Testis (tissue), 3 donors: Measurements from ENCODE around the gene KCNK4. TPM values are rescaled to one million over a fixed set of nuclear protein-coding genes. Genes with fewer than 3 reads are reported as not detected.
"Not testable (repeated sequence)": the region's sequence is repeated elsewhere in the genome, so short reads cannot be mapped to it uniquely, and the experiment has no call there.

Experiments used
- DNase-seq: peaks from one replicate; pipeline ENCODE4 v3.0.0-alpha.2; 2019
- H3K27ac ChIP-seq, 2 donors: fragments of 200-600 bp; sonication (generic); one replicate each; pipeline ENCODE4 v1.5.1; 2019
- H3K27me3 ChIP-seq: fragments of 200-600 bp; sonication (generic); one replicate; pipeline ENCODE4 v1.5.1; 2019
- H3K36me3 ChIP-seq: fragments of 200-600 bp; sonication (generic); one replicate; pipeline ENCODE4 v1.5.1; 2017; ENCODE audit warnings: low read depth; ENCODE audit errors: missing control alignments
- H3K4me1 ChIP-seq: fragments of 200-600 bp; sonication (generic); one replicate; pipeline ENCODE4 v1.5.1; 2019
- H3K4me3 ChIP-seq, 2 donors: fragments of 200-600 bp; sonication (generic); one replicate each; pipeline ENCODE4 v1.5.1; 2017 to 2019
- H3K9me3 ChIP-seq: fragments of 200-600 bp; sonication (generic); one replicate; pipeline ENCODE4 v1.5.1; 2017
- CTCF ChIP-seq, 3 experiments: fragments of 450-650 bp in 2 of 3; fragments of 200-600 bp in 1 of 3; sonication (generic) in 1 of 3; IDR thresholded peaks; one replicate each; pipeline ENCODE4 v1.5.1; 2016 to 2019; ENCODE audit warnings: antibody characterized with exemption in 3 of 3, mild to moderate bottlenecking in 2 of 3, moderate library complexity in 1 of 3
- POLR2A ChIP-seq: fragments of 450-650 bp; IDR thresholded peaks from one replicate; pipeline ENCODE4 v1.6.1; 2017; ENCODE audit warnings: antibody characterized with exemption, mild to moderate bottlenecking, moderate library complexity
- WGBS, 2 donors: methylation state at CpG; one replicate each; pipeline ENCODE4 v1.1.5; 2018; 5-methylcytosine and 5-hydroxymethylcytosine counted together
- intact Hi-C: fragments of 100-400 bp; cut with DNase I; formaldehyde crosslinking; loops from one replicate; pipeline ENCODE4 v1.15.1; 2023; ENCODE audit warnings: low total_unique reads
- polyA plus RNA-seq: library from polyadenylated mRNA; stranded (reverse); fragments of 350-450 nt; fragmentation: Illumina TruSeq; extraction: RNeasy Lipid Tissue Mini Kit (QIAGEN cat#74804); gene quantifications from one replicate; pipeline ENCODE4 v1.2.3, GENCODE V29; 2014; ENCODE audit warnings: low read depth, low replicate concordance; ENCODE audit not compliant: insufficient read depth
- total RNA-seq, 2 donors: library from RNA; depleted of rRNA; stranded (reverse); fragments of >200 nt; gene quantifications; one replicate each; pipeline ENCODE4 v1.2.3, GENCODE V29; 2016

Gene KCNK4
- total and polyA plus RNA-seq, 3 donors from 2014 or later = 0.24 TPM; not detected in 2

- peak; percentile 100 for DNase-seq
- peak within 1 kb of the TSS; percentile 73 to 74 for H3K4me3 ChIP-seq
- H3K9me3 ChIP-seq = no peaks in the 10 kb centered on the region
- peaks cover 20% of the 10 kb centered on the region for H3K4me1 ChIP-seq
- H3K36me3 ChIP-seq = no peaks in the 10 kb centered on the region
- H3K27me3 ChIP-seq = no peaks in the 10 kb centered on the region
- TF ChIP-seq CTCF (IDR thresholded peaks at IDR 0.05) (no peak), POLR2A (peak; percentile 26)
- 1% methylated on average over 20 to 81 of the region's 81 CpGs for WGBS, 2 donors
- H3K27ac ChIP-seq = peak within 1 kb of the TSS; percentile 76 to 95
- intact Hi-C loops = no loop called here
Observed at GRCh38 chr11:64305075-64305690, 14.1 kb downstream of the KCNK4 start, which contains the start of gene ESRRA. ESRRA (plus strand) TSS chr11:64305524; CDS start chr11:64307180, 1,656 bp downstream.

- peak; percentile 72 for DNase-seq
- intact Hi-C loops = no loop called here
- peak overlapping the region; percentile 73 to 74 for H3K4me3 ChIP-seq
- peak in 2 of 3 experiments; percentile 9 to 18 for TF ChIP-seq CTCF (IDR thresholded peaks at IDR 0.05)
- TF ChIP-seq POLR2A = no peak
- H3K36me3 ChIP-seq = no peaks in the 10 kb centered on the region
- no peaks in the 10 kb centered on the region for H3K27me3 ChIP-seq
- H3K9me3 ChIP-seq = no peaks in the 10 kb centered on the region
- H3K4me1 ChIP-seq = peaks cover 13% of the 10 kb centered on the region
- peak overlapping the region; percentile 55 to 75 for H3K27ac ChIP-seq
- WGBS, 2 donors = 0 to 2% methylated on average over 1 to 48 of the region's 71 CpGs
Observed at GRCh38 chr11:64305691-64306562, 14.8 kb downstream of the KCNK4 start.

- no peak for TF ChIP-seq CTCF (IDR thresholded peaks at IDR 0.05)
- no peak for TF ChIP-seq POLR2A
- WGBS, 2 donors = 26% methylated on average over 9 of the region's 9 CpGs; no CpG with 5 or more reads in 1 of the 2 donors
- no peaks in the 10 kb centered on the region for H3K9me3 ChIP-seq
- intact Hi-C loops = no loop called here
- no peaks in the 10 kb centered on the region for H3K27me3 ChIP-seq
- no peak for DNase-seq
- no peaks in the 10 kb centered on the region for H3K36me3 ChIP-seq
- peak overlapping the region; percentile 73 to 74 for H3K4me3 ChIP-seq
- H3K27ac ChIP-seq = peak overlapping the region; percentile 55 to 75
- peaks cover 9% of the 10 kb centered on the region for H3K4me1 ChIP-seq
Observed at GRCh38 chr11:64306563-64306875, 15.4 kb downstream of the KCNK4 start.

GRCh38 chr11:64306876-64307622 lies 15.9 kb downstream of the KCNK4 start:
- H3K36me3 ChIP-seq = no peaks in the 10 kb centered on the region
- no peak for DNase-seq
- WGBS, 2 donors = 68 to 78% methylated on average over 8 to 15 of the region's 15 CpGs
- peaks cover 9% of the 10 kb centered on the region for H3K4me1 ChIP-seq
- H3K27ac ChIP-seq = no peak overlapping the region
- H3K4me3 ChIP-seq = no peak overlapping the region
- H3K9me3 ChIP-seq = no peaks in the 10 kb centered on the region
- TF ChIP-seq POLR2A (no peak), CTCF (IDR thresholded peaks at IDR 0.05) (no peak)
- no peaks in the 10 kb centered on the region for H3K27me3 ChIP-seq
- intact Hi-C loops = no loop called here

- H3K27me3 ChIP-seq, H3K4me3 ChIP-seq, H3K9me3 ChIP-seq, H3K27ac ChIP-seq, H3K36me3 ChIP-seq, H3K4me1 ChIP-seq, intact Hi-C loops, DNase-seq: not testable (repeated sequence)
- 94% methylated on average over 5 of the region's 5 CpGs for WGBS, 2 donors
Observed at GRCh38 chr11:64307795-64308194, 16.7 kb downstream of the KCNK4 start.
